Smooth muscle cell (in vitro differentiated cells): ENCODE results near the gene DIDO1. TPM values are rescaled to one million over a fixed set of nuclear protein-coding genes. Genes with fewer than 3 reads are reported as not detected.
A peak's percentile ranks its signal among the peaks of the same experiment; 100 is the strongest.

Experiments
- DNase-seq: peaks from one replicate; lab custom pipeline; 2025; ENCODE audit not compliant: unreplicated experiment; lab: John Stamatoyannopoulos, UW
- H2AFZ ChIP-seq: fragments of 200-600 bp; sonication (generic); 2 replicates; pipeline ENCODE4 v1.6.0; 2016; ENCODE audit warnings: antibody characterized with exemption, low read depth, mild to moderate bottlenecking
- H3F3A ChIP-seq: fragments of 200-600 bp; sonication (generic); 2 replicates; pipeline ENCODE4 v1.6.0; 2017; ENCODE audit warnings: antibody characterized with exemption, low read depth
- H3K27ac ChIP-seq: fragments of 200-600 bp; sonication (generic); 2 replicates; pipeline ENCODE4 v1.5.1; 2016; ENCODE audit warnings: low read depth, mild to moderate bottlenecking
- H3K27me3 ChIP-seq: fragments of 200-600 bp; sonication (generic); 2 replicates; pipeline ENCODE4 v1.6.1; 2016; ENCODE audit warnings: low read depth, mild to moderate bottlenecking
- H3K36me3 ChIP-seq: fragments of 200-600 bp; sonication (generic); 2 replicates; pipeline ENCODE4 v1.5.1; 2016; ENCODE audit warnings: low read depth
- H3K4me1 ChIP-seq: fragments of 200-600 bp; sonication (generic); 2 replicates; pipeline ENCODE4 v1.5.1; 2016; ENCODE audit warnings: low read depth
- H3K4me2 ChIP-seq: fragments of 200-600 bp; sonication (generic); 2 replicates; pipeline ENCODE4 v1.6.0; 2016; ENCODE audit warnings: mild to moderate bottlenecking
- H3K4me3 ChIP-seq: fragments of 200-600 bp; sonication (generic); 2 replicates; pipeline ENCODE4 v1.5.1; 2016; ENCODE audit warnings: mild to moderate bottlenecking
- H3K79me2 ChIP-seq: fragments of 200-600 bp; sonication (generic); 2 replicates; pipeline ENCODE4 v1.6.0; 2016; ENCODE audit warnings: low read depth, mild to moderate bottlenecking
- H3K9ac ChIP-seq: fragments of 200-600 bp; sonication (generic); 2 replicates; pipeline ENCODE4 v1.6.0; 2016; ENCODE audit warnings: low read depth
- H3K9me3 ChIP-seq: fragments of 200-600 bp; sonication (generic); replicated peaks from 2 replicates; pipeline ENCODE4 v1.5.1; 2016; ENCODE audit warnings: low read depth
- H4K20me1 ChIP-seq: fragments of 200-600 bp; sonication (generic); 2 replicates; pipeline ENCODE4 v1.6.0; 2016; ENCODE audit warnings: low read depth
- CTCF ChIP-seq: fragments of 200-600 bp; sonication (generic); IDR thresholded peaks from 2 replicates; pipeline ENCODE4 v1.5.1; 2017; ENCODE audit warnings: borderline replicate concordance, mild to moderate bottlenecking, antibody characterized with exemption; ENCODE audit not compliant: insufficient read depth, poor library complexity, severe bottlenecking
- WGBS: methylation state at CpG from one replicate; pipeline ENCODE4 v1.1.7; 2016; ENCODE audit warnings: low lambda C conversion rate; 5-methylcytosine and 5-hydroxymethylcytosine counted together
- polyA plus RNA-seq: library from polyadenylated mRNA; unstranded; fragments of >200 nt; fragmentation: Nextera tagmentation; extraction: Ambion mirVana; gene quantifications from 2 replicates; pipeline ENCODE4 v1.2.1, GENCODE V29; 2016
- total RNA-seq: library from RNA; depleted of rRNA; stranded (reverse); fragments of >200 nt; gene quantifications from 2 replicates; pipeline ENCODE4 v1.2.3, GENCODE V29; 2014

The DIDO1 gene
- total and polyA plus RNA-seq, 2 experiments from 2014 or later: 16.0 to 25.8 TPM

GRCh38 chr20:62876902-62877816 is 49.1 kb downstream of the DIDO1 start:
- no peak overlapping the region for H3K9ac ChIP-seq
- no peak for DNase-seq

DNA sequence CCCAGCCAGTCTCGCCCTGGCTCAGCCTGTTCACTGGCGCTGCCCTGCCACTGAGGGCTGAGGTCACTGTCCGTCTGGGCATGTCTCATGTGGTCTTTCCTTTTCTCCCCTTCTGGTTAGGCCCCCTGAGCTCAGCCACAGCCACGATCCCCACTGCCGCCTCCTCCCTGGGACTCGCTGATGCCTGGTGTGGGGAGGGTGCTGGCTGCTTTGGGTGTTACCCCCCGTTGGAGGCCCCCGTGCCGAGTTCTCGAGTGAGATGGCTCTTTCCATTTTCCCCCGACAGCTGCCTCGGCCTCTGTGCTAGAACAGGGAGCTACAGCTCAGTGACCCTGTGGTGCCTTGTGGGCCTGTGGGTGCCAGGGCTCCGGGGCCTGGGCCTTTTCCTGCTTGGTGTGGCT is 49.8 kb downstream of the DIDO1 start:
- H3K27ac ChIP-seq: peak overlapping the region; percentile 86
- H3K9ac ChIP-seq: no peak overlapping the region
- H3K27me3 ChIP-seq: no peaks in the 10 kb centered on the region
- peak overlapping the region; percentile 76 for H3K4me2 ChIP-seq
- no peak for DNase-seq
- H2AFZ ChIP-seq: no peak overlapping the region
- no peaks in the 10 kb centered on the region for H3K36me3 ChIP-seq
- no peak for TF ChIP-seq CTCF
- H3K79me2 ChIP-seq: no peaks in the 10 kb centered on the region
- 72% methylated on average over 13 of the region's 13 CpGs for WGBS
- H3K4me1 ChIP-seq: peaks cover 15% of the 10 kb centered on the region
- H4K20me1 ChIP-seq: no peaks in the 10 kb centered on the region
- no peak overlapping the region for H3K4me3 ChIP-seq
- peaks cover 16% of the 10 kb centered on the region for H3F3A ChIP-seq
- H3K9me3 ChIP-seq: no peaks in the 10 kb centered on the region

More at GRCh38 chr20:62876902-62877816, 49.1 kb downstream of the DIDO1 start:
- H3K27ac ChIP-seq: peak overlapping the region; percentile 86
- H3K79me2 ChIP-seq: no peaks in the 10 kb centered on the region
- no peaks in the 10 kb centered on the region for H3K9me3 ChIP-seq
- no peak overlapping the region for H2AFZ ChIP-seq
- TF ChIP-seq CTCF: no peak
- no peak overlapping the region for H3K4me3 ChIP-seq
- no peaks in the 10 kb centered on the region for H3K36me3 ChIP-seq
- WGBS: 92% methylated on average over 46 of the region's 48 CpGs
- H4K20me1 ChIP-seq: no peaks in the 10 kb centered on the region
- peaks cover 15% of the 10 kb centered on the region for H3K4me1 ChIP-seq
- peak overlapping the region; percentile 76 for H3K4me2 ChIP-seq
- H3F3A ChIP-seq: peaks cover 16% of the 10 kb centered on the region
- no peaks in the 10 kb centered on the region for H3K27me3 ChIP-seq

DNA sequence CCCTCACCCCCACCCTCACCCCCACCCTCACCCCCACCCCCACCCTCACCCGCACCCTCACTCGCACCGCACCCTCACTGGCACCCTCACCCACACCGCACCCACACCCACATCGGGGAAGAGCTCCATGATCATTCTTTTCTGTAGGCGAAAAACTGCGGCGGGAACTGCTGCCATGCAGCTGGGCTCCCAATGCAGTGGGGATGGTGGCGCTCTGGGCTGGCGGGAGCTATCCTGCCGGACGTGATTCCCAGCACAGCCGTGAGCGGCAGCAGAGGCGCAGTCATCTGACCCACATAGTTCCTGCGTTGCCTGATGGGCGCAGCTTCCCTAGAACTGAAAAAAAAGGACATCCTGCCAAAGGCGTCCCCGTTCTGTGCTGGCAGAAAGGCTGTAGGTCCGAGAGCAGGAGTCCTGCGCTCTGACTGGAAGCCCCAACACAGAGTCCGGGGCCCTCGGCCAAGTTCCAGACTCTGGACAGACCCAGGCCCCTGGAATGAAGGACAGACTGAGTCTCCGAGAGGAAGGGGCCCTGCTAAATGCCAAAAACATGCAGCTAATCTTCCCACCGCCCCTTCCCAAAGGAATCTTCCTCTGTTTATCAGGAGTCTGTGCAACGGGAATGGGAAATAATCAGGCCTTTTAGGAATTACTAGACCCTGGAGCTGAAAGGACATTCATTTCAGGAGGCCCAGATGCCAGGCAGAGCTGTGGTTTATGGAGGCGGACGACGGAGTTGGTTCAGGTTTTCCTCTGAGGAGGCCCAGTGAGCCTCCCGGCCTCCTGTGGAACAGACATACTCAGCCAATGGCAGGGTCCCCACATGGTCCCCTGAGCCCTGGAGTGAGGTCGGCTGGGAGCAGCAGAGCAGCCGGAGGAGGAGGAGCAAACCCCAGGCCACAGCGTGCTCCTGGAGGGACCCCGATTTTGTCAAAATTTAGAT is 50.6 kb downstream of the DIDO1 start:
- no peaks in the 10 kb centered on the region for H3K27me3 ChIP-seq
- WGBS: 25% methylated on average over 33 of the region's 34 CpGs
- peaks cover 16% of the 10 kb centered on the region for H3F3A ChIP-seq
- peak overlapping the region; percentile 86 for H3K27ac ChIP-seq
- no peaks in the 10 kb centered on the region for H4K20me1 ChIP-seq
- peak overlapping the region; percentile 62 for H3K9ac ChIP-seq
- peak; percentile 47 for DNase-seq
- H3K36me3 ChIP-seq: no peaks in the 10 kb centered on the region
- no peak overlapping the region for H3K4me3 ChIP-seq
- H3K4me2 ChIP-seq: peak overlapping the region; percentile 76
- H3K4me1 ChIP-seq: peaks cover 15% of the 10 kb centered on the region
- no peak overlapping the region for H2AFZ ChIP-seq
- TF ChIP-seq CTCF: peak; percentile 20
- no peaks in the 10 kb centered on the region for H3K9me3 ChIP-seq
- H3K79me2 ChIP-seq: no peaks in the 10 kb centered on the region
